GM21423 (cell line): ENCODE data around the gene JOSD2.

Experiments used
- ATAC-seq: cut with Tn5 transposase; IDR thresholded peaks from one replicate; pipeline ENCODE4 v1.9.1; 2021; ENCODE audit warnings: mild to moderate bottlenecking, moderate library complexity; ENCODE audit not compliant: unreplicated experiment

Gene JOSD2

DNA sequence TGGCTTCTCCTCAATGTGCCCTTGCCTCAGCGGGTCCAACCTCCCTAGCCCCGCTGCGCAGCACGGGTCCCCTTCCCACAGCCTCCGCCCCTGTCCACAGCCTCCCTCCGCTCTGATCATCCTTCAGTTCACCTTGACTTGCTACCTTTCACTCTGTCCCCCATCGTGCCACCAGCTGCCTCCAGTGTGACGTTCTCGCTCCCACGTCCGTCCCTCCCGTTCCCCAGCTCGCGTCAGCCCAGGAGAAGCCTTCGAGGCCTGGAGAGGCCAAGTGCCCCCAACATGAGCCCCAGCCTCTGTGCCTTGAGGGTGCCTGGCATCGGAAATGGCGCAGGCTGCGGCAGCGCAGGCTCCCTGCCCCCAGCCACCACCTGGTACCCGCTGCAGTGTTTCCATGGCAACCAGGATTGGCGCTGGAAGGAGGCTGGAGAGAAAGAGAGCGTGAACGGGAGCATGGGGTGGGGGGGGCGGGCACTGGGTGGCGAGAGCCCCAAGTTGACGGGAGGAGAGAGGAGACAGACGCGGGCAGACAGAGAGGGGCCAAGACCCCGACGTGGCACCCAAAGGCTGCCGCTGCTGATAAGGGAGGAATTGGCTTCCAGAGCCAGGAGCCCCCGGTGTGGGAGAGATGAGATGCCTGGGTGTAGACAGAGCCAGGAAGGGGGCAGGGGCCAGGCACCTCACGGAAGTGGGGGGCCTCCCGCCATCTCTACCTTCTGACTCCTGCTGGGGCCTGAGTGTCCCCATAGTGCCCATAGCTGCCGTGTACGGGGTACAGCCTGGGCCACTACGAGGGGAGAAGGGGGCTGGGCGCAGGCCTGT lies 3.6 kb upstream of the JOSD2 start:
- no peak for ATAC-seq

GRCh38 chr19:50513746-50514345 lies 2.9 kb upstream of the JOSD2 start, which contains the start of gene ASPDH:
Gene ASPDH (minus strand): TSS chr19:50513913. CDS start chr19:50513823, 90 bp downstream.
- ATAC-seq, result no peak

DNA sequence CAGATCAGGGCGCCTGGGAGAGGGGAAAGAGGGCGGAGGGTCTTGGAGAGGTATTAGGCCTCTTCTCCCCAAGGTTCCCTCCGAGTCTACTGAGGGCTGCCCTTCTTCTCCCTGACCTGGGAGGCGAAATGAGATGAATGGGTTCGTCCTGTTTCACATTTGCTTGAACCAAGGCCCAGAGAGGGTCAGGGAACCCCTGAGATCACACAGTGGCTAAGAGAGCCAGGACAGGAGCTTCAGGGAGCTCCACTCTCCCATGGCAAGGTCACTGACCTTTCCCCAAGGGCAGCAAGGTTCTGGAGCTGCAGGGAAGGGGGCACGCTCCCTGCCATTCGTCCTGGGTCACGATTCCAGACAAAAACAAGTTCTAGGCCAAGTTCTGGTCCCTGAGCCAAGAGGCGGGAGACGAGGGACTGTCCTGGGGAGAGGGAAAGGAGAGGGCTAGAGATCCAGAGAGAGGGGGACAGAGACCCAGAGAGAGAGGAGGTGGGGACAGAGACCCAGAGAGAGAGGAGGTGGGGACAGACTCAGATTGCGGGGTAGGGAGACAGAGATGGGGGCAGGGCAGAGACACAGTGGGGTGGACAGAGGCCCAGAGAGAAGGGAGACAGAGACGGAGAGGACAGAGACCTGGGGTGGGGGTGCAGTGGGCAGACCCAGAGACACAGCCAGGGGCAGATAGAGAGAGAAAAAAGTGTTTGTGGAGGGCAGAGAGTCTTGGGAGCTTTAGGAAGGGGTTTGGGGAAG lies 2.2 kb upstream of the JOSD2 start:
- ATAC-seq, result no peak

DNA sequence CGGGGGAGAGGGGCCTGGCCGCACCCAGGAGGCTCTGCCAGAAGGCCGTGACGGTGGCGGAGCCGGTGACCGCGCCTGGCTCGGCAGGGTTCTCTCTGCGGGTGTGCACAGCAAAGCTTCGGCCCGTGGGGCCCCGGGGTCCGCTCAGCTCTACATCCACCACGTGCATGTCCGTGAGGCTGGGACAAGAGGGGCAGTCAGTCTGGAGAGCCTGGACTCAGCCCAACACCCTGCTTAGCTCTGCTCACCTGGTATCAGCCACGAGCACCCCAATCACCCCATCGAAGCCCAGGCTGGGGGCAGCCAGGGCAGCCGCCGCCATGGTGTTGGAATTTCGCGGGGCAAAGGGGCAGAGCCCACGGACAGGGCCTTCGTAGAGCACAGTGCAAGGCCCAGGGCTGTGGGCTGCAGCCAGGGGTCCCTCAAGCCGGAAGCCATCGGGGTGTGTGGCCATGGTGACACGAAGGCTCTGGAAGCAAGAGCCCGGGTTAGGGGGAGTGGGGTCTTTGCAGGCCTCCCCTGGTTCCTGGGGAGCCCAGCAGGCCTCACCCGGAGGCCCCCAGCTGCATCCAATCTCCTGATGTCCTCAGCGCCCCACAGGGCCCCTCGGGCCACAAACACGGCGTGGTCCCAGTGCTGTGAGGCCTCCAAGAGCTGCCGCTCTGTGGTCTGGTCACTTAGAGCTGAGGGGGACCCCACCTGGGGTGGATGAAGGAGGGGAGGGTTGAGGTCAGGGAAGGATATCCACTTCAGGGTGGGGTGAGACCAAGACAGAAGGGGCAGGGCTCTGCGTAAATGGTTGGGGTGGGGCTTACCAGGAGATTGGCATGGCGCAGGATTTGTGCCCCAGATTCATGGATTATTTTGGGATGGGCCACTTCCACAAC lies 1.4 kb upstream of the JOSD2 start:
- ATAC-seq, result no peak

DNA sequence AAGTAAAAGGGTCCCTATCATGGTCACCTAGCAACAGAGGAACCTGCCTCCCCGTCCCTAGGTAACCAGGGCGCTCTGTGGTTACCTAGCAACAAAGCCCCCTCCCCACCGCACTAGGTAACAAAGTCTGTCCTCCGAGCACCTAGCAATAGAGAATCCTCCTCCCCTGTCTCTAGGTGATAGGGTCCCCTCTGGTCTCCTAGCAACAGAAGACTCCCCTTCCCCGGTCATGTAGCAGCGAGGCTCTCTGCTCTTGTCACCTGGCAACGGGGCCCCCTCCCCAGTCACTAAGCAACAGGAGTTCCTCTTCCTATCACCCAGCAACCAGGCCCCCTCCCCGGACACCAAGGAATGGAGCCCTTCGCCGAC lies 307 bp downstream of the JOSD2 start:
- no peak for ATAC-seq

DNA sequence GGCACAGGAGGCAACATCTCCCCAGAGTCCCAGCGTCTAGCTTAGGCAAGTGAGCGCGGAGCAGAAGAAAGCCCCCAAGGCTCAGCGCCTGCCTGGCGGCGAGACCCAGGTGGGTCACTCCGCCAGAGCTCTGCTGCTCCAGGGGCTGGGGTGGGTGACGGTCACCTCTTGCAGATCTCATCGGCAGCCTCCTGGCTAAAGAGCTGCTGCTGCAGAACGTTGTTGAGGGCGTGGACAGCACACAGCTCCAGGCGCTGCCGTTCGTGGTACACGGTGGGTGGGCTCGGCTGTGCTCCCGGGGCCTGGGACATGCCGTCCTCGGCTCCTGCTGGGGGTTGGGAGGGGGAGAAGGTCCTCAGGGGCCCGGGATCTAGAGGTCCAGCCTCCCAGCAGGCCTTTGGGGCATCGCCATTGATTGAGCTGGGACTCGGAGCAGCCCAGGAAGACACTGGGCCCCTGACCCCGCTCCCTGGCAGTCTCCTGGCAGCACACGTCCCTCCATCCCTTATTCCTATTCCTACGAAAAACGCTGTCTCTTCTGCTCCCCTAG lies 795 bp downstream of the JOSD2 start:
- no peak for ATAC-seq

DNA sequence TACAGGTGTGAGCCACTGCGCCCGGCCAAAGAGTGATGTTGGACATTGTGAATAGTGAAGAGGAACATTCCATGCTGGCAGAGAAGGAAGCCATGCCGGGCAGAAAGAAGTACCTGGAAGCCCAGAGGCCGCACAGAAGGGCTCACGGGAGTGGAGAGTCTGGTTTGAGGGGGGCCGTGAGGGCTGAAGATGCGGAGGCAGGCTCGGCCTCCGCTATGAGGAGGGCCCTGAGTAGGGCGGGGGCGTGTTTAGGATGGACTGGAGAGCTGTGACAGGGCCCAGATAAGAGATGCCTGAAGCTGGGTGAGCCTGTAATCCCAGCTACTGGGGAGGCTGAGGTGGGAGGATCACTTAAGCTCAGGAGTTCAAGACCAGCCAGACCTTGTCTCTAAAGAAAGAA lies 1.6 kb downstream of the JOSD2 start:
- ATAC-seq, result no peak

DNA sequence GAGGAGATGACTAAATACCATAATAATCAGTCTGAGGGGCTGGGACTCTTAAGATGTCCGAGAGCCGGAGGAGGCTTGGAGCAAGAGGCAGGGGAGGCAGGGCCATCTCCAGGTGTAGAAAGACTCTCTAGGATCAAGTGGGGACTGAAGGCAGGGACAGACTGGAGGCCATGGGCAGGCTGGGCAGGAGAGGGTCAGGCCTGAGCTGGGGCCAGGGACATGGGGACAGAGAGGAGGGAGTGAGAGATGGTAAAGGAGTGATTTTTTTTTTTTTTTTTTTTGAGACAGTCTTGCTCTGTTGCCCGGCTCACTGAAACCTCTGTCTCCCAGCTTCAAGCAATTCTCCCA lies 2.2 kb downstream of the JOSD2 start:
- no peak for ATAC-seq

DNA sequence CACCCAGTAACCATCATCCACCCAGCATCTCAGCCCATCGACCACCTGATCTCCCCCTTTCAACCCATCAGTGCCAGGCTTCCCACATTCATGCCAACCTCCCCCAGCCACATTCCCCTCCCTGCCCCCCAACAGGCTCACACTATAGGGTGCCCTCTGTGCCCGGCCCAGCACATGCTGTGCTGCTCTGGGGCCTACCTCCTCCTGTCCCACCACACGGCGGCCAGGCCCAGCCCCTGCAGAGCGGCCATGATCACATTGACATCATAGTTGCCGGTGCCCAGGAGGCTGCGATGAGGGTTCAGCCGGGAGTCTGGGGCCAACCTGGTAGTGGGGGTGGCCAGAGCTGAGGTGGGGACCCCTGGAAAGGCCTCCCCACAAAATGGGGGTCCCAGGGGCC lies 3.6 kb downstream of the JOSD2 start:
- no peak for ATAC-seq

GRCh38 chr19:50506700-50507099 lies 4.3 kb downstream of the JOSD2 start:
- ATAC-seq, result no peak

GRCh38 chr19:50505856-50506611 lies 5.0 kb downstream of the JOSD2 start:
- ATAC-seq, result no peak

DNA sequence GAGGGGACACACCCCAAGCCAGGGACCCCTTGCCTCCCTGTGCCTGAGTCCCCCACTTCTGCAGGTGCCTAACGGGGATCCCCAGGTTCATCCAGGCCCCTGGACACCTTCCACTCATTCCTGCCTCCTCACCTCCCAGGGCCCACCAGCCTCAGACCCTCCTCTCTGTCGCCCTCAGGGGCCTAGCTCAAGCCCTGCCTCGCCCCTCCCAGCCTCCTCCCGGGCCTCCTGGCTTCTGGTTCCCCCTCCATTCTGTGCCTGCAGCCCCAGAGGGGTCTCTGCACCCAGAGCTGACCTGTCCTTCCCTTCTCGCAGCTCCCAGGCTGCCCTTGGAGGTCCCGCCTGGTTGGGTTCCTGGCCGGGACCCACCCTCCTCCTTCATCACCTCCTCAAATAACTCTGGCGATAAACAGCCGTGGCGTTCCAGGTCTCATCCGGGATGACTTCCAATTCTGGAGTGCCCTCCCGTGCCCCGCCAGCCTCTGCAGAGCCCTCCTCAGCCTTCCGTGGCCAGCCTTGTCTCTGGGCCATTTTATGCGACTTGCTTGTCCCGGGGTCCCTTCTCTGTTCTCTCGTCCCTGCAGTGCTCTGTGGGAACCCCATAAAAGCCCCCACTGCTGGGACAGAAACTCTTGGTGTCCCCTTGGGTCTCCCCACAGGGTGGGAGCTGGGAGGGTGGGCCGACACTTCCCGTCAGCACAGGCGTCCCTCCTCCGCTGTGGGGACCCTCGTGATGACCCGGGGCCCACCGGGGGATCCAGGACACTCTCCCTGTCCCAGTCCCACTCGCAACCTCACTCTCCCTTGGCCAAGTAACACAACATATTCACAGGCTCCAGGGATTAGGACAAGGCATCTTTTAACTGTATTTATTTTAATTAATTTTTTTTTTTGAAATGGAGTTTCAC lies 9.2 kb downstream of the JOSD2 start:
- no peak for ATAC-seq

DNA sequence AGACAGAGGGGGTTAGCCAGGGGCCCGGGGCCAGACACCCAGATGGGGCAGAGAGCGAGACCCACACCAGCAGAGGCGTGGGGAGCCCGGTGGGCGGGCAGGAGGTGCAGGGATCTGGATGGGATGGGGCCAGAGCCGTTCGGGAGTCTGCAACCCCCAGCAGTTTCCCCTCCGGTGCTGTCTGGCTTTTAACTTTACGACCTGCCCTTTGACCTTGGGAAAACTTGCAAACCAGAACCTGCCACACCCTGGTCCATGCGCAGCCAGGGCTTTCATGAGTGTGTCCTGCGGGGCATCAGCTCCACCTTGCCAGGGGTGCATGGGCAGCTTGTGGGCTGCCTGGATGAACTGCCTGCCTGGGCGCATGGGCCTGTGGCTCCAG lies 9.8 kb downstream of the JOSD2 start:
- no peak for ATAC-seq

- ATAC-seq, result no peak
Measured at GRCh38 chr19:50500753-50501151, 10.2 kb downstream of the JOSD2 start.

- ATAC-seq, result no peak
Measured at GRCh38 chr19:50500060-50500752, 10.8 kb downstream of the JOSD2 start.

- ATAC-seq, result no peak
Measured at GRCh38 chr19:50498219-50499056, 12.6 kb downstream of the JOSD2 start.

GRCh38 chr19:50497022-50497405 lies 14.0 kb downstream of the JOSD2 start:
- no peak for ATAC-seq
